GM18873 (cell line): ENCODE results near the gene LZIC.

ENCODE experiments used
- ATAC-seq: cut with Tn5 transposase; IDR thresholded peaks from one replicate; pipeline ENCODE4 v1.9.1; 2021; ENCODE audit warnings: mild to moderate bottlenecking, moderate library complexity, moderate number of reproducible peaks; ENCODE audit not compliant: unreplicated experiment, low FRiP score

LZIC gene

DNA sequence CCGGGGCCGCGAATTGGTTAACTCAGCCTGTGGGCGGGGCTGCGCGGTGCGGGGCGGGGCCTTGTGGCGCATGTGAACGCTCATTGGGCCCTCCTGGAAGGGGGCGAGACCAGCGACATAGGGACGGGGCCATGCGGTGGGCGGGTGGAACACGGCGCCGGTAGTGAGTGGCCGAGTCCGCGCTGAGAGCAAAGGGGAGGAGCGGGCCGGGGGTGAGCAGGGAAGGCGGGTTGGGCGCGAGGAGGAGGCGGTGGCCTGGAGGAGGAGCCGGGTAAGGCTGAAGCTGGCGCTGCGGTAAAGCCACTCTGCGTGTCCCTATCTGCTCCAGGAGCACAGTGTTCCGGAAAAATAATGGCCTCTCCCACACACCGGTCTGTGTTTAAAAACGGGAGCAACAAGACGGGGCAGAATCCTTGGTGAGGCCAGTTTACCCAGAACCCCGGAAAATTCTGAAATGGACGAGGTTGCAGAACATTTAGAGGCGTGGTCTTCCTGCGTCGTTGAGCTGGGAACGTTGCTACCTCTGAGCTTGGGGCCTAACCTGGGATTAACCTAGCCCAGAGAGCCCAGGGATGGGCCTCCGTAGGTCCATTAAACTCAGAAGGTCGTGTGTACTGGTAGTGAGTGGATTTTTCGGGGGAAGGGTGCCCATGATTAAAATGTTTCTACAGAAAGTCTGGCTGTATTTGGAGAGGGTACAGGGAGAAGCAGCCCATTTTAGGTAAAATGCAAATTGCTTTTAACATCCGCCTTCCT lies 32.6 kb downstream of the LZIC start:
- ATAC-seq: peak; percentile 87

DNA sequence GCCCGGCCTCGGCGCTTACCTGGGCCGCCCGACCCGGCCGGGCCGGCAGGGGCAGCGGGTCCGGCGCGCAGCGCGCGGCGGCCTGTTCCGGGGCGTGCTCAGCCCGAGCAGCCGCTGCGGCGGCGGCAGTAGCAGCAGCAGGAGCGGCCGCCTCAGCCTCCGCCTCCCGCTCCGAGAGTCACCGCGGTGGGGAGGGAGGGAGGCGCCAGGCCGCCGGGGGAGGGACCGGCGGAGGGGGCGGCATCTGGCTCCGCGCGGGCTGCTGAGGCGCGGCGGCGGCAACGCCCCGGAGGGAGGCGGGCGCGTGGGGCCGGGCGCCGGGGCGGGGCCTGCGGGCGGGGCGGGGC lies 33.1 kb downstream of the LZIC start, which contains the start of gene CTNNBIP1:
Gene CTNNBIP1, minus strand, starts transcription at position 194 of the 347 bp plus-strand sequence. CDS start 38,205 bp downstream, outside the sequence.
- no peak for ATAC-seq

DNA sequence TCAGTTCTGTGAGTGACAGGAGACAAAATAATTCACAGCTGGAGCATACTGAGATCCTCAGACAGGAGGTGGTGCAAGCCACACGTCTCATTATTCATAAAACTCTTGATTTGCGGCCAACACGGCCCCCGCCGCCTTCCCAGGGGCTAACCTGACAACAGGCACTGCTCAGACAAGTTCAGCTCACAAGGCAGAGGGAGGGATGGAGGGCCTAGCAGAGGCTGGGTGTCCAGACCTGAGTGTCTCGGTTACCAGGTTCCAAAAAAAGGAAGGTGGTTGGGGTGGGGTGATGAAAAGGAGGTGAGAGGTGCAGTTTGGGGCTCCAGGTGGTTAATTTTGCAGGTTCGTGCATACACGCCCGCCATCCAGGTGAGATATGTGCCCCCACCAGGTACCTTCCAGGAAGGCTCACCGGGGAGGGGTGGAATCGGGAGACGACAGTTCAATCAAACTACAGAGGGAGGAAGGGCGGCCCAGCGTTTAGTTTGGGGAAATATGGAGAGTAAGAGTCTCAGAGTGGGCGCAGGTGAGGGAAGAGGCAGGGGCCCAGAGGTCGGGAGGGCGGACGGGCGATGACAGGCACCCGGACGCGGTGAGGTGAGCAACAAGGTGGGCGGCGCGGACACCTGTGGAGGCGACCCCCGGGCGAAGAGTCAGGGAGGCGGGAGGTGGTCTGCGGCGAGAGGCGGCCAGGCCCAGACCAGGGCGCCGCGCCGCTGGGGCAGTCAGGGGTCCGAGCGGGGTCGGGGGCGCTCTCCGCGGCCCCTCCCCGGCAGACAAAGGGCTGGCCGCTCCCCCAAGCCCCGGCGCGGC lies 33.8 kb downstream of the LZIC start:
- ATAC-seq: no peak

DNA sequence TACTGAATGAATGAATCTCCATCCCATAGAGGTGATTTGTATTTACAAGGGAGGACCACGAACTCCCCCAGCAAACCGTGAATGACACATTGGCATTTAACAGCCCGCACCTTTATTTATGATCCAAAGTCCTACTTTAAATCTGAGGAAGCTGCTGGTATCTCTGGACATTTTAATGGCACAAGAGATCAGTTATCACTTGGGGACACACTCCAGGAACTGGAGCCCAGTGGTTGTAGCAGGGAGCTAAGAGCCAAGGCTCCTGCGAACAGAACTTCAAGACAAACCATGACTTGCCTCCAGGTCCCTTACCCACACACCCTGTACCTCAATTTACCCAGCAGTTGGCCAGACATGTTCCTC lies 34.3 kb downstream of the LZIC start:
- ATAC-seq: no peak

DNA sequence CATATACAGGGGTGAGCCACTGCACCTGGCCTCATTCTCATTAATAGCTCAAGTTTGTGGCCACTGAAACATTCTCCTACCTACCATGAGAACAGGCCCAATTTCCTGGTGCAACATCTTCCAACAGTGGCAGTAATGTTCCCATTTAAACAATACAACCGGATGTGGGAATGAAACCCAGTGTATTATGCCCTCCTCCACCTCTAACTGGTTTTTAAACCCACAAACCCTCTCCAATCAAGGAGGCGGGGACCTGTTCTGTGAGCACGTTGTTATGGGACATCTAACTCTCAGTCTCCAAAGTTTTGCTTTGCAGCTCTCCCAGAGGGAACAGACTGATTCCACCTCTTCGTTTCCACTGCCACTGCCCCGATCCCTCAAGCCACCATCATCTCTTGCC lies 35.8 kb downstream of the LZIC start:
- no peak for ATAC-seq

DNA sequence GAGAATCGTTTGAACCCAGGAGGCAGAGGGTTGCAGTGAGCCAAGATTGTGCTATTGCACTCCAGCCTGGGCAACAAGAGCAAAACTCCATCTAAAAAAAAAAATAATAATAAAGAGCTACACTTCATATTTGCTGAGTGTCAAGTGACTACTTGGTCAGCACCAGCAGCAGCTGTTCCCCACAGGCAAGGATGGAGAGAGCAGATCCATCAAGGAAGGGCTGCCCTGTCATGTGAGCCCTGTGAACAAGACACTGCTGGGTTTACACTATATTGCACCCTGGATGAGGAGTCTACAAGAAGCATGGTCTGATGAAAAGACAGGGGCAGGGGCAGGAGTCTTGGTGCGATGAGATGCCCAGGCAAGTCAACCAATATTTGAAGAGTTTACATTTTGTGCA lies 36.7 kb downstream of the LZIC start:
- no peak for ATAC-seq

DNA sequence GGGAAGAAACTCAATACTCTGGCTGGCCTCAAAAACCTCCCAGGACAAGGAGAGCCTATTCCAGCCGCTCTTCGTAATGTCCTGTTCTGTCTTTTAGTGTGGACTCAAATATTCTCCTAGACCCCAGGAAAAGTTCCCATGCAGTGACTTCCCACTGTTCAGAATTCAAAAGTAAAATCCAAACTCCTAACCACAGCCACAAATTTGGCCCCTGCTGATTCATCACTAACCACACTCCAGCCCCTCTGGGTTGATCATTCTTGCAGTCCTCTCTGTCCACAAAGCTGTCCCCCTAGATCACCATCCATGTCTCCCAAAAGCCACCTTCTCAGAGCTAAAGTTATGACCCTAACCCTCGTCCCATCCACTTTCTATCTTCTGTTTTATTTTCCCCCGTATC lies 38.2 kb downstream of the LZIC start:
- ATAC-seq: no peak

DNA sequence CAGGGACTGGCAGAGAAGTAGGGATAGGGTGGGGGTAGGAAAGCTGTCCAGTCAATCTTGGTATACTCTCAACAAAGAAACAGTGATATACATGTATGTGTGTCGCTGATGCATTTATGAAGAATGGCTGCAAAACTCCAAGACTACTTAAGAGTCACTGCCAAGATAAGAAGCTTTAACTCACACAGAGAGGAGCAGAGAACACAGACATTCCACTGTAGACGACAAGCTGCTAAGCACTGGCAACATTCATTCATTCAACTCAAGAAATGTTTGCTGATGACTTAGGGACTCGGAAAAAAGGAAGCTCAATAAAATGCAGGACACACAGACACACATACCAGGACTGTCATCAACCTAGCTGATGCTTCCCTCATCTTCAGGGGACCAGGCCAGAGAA lies 38.6 kb downstream of the LZIC start:
- no peak for ATAC-seq

DNA sequence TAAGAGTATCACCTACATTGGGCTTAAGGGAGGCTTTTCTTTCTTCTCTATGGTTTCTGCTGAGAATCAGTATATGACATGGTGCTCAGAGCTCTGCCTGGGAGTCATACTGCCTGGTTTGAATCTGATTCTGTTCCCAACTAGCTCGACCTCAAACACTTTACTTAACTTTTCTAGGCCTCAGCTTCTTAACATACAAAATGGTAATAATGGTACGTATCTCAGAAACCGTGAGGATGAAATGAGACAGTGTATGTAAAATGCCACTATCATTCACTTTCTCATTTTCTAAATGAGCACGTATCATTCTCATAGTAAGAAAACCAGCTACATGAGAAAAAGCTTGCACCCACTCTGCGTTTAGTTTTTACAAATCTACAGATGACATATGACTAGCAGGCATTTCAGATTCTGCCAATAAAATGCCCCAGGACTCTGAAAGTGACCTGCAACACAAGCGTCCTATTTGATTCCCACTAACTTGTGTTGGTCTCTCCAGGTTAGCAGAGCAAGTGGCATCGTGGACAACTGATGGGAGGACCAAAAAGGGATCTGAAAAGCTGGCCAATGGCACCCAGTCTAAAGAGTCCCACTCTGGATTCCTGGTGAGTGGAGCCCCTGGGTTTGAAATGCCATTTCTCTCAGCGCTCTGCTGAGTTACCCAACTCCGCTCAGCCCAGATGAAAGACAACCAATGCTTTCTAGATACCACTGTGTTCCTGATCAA lies 39.2 kb downstream of the LZIC start:
- ATAC-seq: no peak

DNA sequence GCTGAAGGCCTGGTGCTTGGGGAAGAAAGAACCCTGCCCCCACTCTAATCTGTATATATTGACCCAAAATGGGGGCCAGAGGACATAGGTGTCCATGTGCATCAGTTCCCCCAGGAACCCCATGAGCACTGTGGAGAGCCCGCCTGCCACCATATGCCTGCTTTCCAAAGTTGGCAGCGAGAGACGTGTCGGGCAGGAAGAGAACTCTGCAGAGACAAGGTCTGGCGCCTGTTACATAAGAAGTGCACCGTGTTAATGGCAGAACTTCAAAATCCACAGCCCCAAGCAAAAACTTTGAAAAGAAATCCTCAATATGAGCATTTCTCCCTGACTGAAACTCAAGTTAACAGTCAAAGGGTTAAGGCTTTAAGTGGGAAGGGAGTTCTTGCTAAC lies 41.1 kb downstream of the LZIC start:
- no peak for ATAC-seq

DNA sequence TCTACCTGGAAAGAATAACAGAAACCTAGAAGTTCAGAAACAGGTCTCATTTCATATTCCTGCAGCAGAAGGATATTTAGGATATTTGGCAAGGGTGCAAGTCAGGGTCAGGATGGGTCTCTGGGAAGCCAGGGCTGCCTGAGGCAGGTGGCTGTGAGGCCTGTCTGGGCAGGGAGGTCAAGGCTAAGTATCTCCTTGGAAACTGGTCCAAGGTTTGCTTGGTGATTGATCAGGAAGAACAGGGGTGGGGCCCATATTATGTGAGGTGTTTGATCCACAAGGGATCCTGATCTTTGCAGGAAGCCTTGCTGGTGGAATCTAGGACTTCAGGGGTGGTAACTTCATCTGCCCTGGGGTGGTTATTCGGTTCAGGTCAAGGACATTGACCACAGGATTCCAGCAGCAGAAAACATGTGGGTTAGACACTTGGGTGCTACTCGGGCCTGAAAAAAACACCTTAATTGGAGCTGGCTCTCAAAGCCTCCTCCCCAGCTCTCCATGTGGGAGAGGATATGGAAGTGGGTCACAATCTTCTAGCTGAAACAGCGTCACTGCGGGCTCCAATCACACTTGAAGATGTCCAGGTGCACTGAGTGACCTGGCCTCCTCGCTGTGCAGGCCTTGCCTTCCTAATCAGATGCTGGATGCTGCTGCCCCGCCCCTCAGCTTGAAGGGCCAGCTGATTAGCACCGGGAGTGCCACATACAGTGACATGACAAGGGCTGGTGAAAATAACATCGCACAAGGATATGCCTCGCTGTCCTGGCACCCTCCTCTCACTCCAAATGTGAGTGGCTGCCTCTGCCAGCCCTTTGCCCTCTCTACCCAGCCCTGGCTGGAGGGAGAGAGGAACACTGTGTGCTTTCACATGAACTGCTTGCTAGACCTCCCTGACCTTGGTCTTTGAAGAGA lies 41.8 kb downstream of the LZIC start:
- no peak for ATAC-seq

DNA sequence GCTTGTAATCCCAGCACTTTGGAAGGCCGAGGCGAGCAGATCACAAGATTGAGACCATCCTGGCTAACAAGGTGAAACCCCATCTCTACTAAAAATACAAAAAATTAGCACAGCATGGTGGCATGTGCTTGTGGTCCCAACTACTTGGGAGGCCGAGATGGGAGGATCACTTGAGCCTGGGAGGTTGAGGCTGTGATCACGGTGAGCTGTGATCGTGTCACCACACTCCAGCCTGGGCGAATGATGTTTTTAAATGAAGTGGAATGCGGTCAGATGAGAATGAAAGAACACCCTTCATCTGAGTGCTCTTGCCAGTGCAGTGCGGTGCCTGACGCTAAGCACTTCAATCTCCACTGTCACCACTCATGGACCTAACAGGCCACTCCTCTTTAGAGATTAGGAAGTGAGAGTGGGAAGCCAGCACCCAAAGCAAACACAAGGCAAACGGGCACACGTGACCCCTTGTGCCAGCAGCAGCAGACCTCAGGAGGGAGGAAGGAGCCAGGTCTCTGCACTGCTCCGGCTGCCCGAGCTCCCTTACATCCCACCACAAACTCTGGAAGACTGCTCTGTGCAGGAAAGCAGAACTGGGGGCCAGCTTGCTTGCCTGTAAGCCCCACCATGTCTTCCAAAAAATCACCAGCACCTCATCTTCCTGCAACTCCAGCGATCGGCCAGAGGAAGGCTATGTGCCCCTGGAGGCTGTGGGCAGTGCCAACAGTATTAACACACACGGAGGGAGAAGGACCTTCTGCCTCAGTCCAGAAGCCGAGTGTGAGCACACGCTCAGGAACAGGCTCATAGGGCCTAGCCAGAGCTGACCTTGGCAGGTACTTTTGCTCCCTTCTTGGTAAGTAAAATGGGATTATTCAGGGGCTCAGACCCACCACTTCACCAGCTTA lies 42.8 kb downstream of the LZIC start:
- no peak for ATAC-seq

DNA sequence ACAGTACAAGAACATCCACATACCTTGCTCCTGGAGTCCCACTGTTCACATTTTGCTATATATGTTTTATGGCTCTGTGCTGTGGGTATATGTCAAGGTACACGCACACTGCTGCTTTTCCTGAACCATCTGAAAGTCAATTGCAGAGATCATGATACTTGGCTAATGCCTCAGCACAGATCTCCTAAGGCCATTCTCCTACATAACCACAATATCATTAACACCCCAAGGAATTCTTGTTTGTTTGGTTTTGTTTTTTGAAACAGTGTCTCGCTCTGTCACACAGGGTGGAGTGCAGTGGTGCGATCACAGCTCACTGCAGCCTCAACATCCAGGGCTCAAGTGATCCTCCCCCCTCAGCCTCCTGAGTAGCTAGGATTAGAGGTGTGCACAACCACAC lies 49.1 kb downstream of the LZIC start:
- ATAC-seq: no peak

DNA sequence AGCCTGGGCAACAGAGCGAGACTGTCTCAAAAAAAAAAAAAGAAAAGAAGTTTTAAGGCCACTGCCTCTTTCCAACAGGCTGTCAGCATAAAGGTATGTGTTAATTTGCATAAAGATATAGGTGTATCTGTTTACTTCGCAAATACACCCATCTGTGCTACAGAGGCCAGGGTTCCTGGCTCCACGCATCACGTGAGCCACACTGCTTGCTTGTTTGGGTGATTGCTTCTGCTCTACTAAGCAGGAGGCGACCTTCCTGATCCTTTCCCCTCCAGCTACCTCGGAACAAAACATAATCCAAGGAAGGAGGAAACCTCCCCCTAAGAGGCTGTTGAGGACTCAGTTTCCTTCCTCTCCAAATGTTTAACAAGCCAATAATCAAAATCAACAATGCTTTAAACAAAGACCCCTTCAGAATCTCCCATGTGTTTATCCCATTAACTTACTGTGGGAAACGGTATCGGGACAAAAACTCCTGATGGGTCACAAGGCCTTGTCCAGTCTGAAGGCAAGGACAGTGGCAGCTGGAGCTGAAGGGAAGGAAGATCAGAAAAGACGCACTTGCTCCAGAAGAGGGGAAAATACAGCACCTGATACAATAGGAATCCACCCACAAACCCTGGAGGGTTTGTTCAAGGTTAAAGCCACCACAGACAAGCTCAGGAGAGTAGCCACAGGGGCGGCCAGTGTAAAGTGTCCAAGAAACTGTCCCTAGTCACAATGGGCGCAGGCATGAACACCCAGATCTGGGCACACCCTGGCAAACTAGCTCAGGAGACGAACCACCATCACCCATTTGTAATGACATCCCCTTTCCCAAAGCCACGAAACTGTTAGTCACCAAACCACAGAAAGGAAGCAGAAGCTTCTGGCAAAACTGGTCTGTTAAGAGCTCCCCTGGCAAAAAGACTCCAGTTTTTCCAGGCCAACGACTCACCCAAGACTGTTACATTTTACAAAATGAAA lies 50.3 kb downstream of the LZIC start:
- no peak for ATAC-seq

DNA sequence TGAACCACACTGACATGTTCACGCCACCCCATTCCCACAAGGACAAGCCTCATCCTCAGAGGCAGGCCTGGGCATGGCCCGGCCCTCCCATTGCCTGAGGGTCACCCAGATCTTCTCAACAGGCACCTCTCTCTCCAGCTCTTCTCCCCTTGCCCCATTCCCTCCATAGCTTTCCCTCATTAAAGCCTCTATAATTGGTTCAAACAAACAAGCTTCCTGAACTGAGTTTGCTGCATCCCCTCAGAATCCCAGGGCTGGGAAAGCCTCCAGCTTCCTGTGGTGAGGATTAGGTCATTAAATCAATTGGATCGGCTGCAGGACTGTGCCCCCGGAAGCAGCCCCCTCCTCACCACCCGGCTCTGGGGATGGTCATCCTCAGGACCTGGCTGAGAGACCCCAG lies 52.0 kb downstream of the LZIC start:
- ATAC-seq: no peak

DNA sequence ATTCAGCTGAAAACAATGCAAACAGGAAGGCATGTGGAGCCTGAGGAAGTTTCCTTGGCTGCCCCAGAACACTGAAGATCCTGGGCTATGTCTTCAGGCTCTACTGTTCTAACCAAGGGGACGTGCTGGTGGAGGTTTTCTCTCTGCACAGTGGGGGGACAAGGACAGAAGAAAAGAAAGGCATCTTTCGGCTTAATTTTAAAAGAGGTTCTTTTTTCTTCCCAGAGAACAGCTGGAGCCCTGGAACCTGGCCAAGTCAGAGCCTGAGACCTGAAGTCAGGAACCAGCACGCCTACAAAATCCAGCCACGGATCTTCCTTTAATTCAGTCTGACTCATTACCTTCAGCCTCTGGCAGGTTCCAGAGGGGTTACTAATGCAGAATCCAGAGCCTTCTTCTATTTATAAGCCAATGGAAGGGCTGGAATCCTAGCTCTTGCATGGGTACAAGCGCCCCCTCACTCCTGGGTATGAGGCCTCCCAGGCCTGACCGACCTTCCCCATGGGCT lies 52.9 kb downstream of the LZIC start:
- ATAC-seq: no peak

DNA sequence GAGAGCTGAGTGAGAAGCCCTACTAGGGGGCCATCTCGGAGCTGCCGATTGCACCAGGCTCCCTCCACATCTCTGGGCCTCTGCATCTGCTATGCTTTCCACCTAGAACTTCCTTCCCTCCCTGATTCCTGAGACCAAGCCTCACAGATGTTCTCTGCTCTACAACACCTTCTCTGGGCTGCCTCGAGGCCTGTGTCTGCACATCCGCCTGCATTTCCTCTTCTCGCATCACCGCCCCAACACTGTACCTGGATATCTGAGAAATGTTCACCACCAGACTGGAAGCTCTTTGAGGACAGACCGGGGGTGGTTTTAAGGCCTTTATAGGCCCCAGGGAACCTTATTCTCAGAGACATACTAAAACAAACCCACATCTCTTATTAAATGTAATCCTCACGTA lies 53.8 kb downstream of the LZIC start:
- ATAC-seq: no peak

DNA sequence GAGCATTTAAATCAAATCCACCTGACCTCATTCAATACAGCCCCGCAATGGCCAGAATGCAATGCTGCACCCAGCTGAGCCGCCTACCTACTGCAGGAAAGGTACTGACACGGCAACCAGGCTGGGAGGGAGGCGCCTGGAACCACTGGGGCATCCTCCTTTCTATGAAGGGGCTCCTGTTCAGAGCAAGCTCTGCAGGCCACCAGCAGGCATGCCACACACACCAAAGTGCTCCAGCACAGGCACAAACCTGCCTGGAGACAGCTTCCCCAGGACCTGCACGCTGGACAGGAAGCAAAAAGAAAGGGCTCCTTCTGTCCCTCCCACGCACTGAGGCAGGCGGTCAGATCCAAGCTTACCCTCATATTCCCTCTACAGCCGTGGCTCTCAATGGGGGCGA lies 54.3 kb downstream of the LZIC start:
- ATAC-seq: no peak
